K562 (cell line): Measurements from ENCODE around the gene GPHN. TPM values are rescaled to one million over a fixed set of nuclear protein-coding genes. Genes with fewer than 3 reads are reported as not detected.

Source experiments
- ARID2 ChIP-seq: fragments of 450-650 bp; IDR thresholded peaks from 2 replicates; pipeline ENCODE4 v1.6.1; 2017; ENCODE audit warnings: antibody characterized with exemption, mild to moderate bottlenecking
- CC2D1A ChIP-seq: fragments of 450-650 bp; IDR thresholded peaks from 2 replicates; pipeline ENCODE4 v1.6.1; 2017; ENCODE audit warnings: mild to moderate bottlenecking
- HLTF ChIP-seq: fragments of 450-650 bp; IDR thresholded peaks from 2 replicates; pipeline ENCODE4 v1.6.1; 2016
- MYNN ChIP-seq, 2 experiments: sonication (generic); formaldehyde crosslinking in 1 of 2; IDR thresholded peaks; 2 replicates each; pipeline versions ENCODE4 v1.5.0 to v1.6.1; 2016 to 2020; ENCODE audit warnings: antibody characterized with exemption in 1 of 2, missing genetic modification reagents in 1 of 2
- RAD21 ChIP-seq, 2 experiments: fragments of 250-450 bp in 1 of 2; fragments of 450-650 bp in 1 of 2; sonication (Bioruptor Pico) in 1 of 2; formaldehyde crosslinking in 1 of 2; IDR thresholded peaks in 1 of 2; conservative IDR thresholded peaks in 1 of 2; 2 replicates each; pipeline versions ENCODE4 v1.4.0 to v1.8.0; 2020 to 2022; ENCODE audit warnings: mild to moderate bottlenecking in 2 of 2, moderate library complexity in 1 of 2
- REST ChIP-seq, 2 experiments: fragments of 450-650 bp; formaldehyde crosslinking in 1 of 2; IDR thresholded peaks; 2 replicates each; pipeline versions ENCODE4 v1.4.0 to v1.6.1; 2014 to 2020; ENCODE audit warnings: mild to moderate bottlenecking in 2 of 2, borderline replicate concordance in 1 of 2, low read depth in 1 of 2
- SMC3 ChIP-seq: conservative IDR thresholded peaks from 2 replicates; pipeline ENCODE4 v1.6.1; 2011; ENCODE audit warnings: low read depth, low read length, improper control_type of control experiment; ENCODE audit not compliant: insufficient read depth
- TEAD2 ChIP-seq: fragments of 450-650 bp; IDR thresholded peaks from 2 replicates; pipeline ENCODE4 v1.6.1; 2016; ENCODE audit warnings: missing genetic modification characterization, control low read depth, missing compliant biosample characterization
- TOE1 ChIP-seq, 2 experiments: fragments of 450-650 bp in 1 of 2; sonication (generic) in 1 of 2; formaldehyde crosslinking in 1 of 2; IDR thresholded peaks; 2 replicates each; pipeline versions ENCODE4 v1.7.1 to v1.8.0; 2016 to 2022; ENCODE audit warnings: borderline replicate concordance in 2 of 2, mild to moderate bottlenecking in 2 of 2, antibody characterized with exemption in 1 of 2, inconsistent platforms in 1 of 2, low read depth in 1 of 2, missing genetic modification reagents in 1 of 2, moderate library complexity in 1 of 2
- ZNF318 ChIP-seq, 2 experiments: fragments of 450-650 bp; IDR thresholded peaks; 2 replicates each; pipeline ENCODE4 v1.6.1; 2016; ENCODE audit warnings: mild to moderate bottlenecking in 2 of 2, borderline replicate concordance in 1 of 2, low read depth in 1 of 2, moderate library complexity in 1 of 2
- polyA plus RNA-seq, 8 experiments: library from polyadenylated mRNA; depleted of rRNA in 4 of 8; stranded (reverse) in 5 of 8; unstranded in 3 of 8; fragments of >200 nt; fragmentation: Nextera tagmentation in 2 of 8; fragmentation: Illumina TruSeq in 1 of 8; extraction: Ambion mirVana in 2 of 8; extraction: Trizol in 1 of 8; gene quantifications; 2 replicates each; pipeline versions ENCODE4 v1.2.1 to v1.2.3, GENCODE V29; 2011 to 2014; ENCODE audit warnings: inconsistent platforms in 1 of 8, missing spikeins in 1 of 8
- total RNA-seq, 7 experiments: library from RNA; depleted of rRNA in 6 of 7; stranded (reverse); fragments of >200 nt in 6 of 7; fragmentation: Illumina TruSeq in 2 of 7; extraction: Trizol in 2 of 7; gene quantifications; 2 replicates each; pipeline versions ENCODE4 v1.2.1 to v1.2.3, GENCODE V29; 2011 to 2021; ENCODE audit warnings: low replicate concordance in 1 of 7

Gene GPHN
- total and polyA plus RNA-seq, 9 of the 15 experiments (the other 6 are each of a cell fraction or from before 2014, with no cell fraction given) = 5.9 to 16.0 (median 11.4) TPM

GRCh38 chr14:67166450-67166853 lies 658.5 kb downstream of the GPHN start (continued):
- TF ChIP-seq REST (IDR thresholded peaks at IDR 0.05; ENCODE audit: borderline replicate concordance) (peak; percentile 88), REST (CRISPR knock-in tag; IDR thresholded peaks at IDR 0.05; ENCODE audit: low read depth) (no peak), TEAD2 (tag) (no peak), ARID2 (peak; percentile 83), HLTF (peak; percentile 69; the same call in 1 of the 2 replicates), CC2D1A (peak; percentile 69), MYNN (IDR thresholded peaks at IDR 0.05) (peak; percentile 94), MYNN (CRISPR knock-in tag; IDR thresholded peaks at IDR 0.05) (no peak), SMC3 (peak; percentile 75), ZNF318 (IDR thresholded peaks at IDR 0.05; ENCODE audit: borderline replicate concordance in 1 of 2, low read depth in 1 of 2) (no peak), TOE1 (IDR thresholded peaks at IDR 0.05; ENCODE audit: borderline replicate concordance) (peak; percentile 46; the same call in 1 of the 2 replicates), TOE1 (CRISPR knock-in tag; IDR thresholded peaks at IDR 0.05; ENCODE audit: borderline replicate concordance, low read depth) (no peak), RAD21 (CRISPR knock-in tag; conservative IDR thresholded peaks at IDR 0.05 in 1 of 2, IDR thresholded peaks at IDR 0.05 in 1 of 2) (peak; percentile 92 to 97)
